Epidermal melanocyte (primary cell): Measurements from ENCODE around the gene TTC34.

Experiments used
- DNase-seq: peaks from one replicate; pipeline ENCODE4 v3.0.0; 2011; ENCODE audit warnings: low spot score; ENCODE audit not compliant: insufficient read length

TTC34 gene

GRCh38 chr1:2606881-2607621 is 194.4 kb downstream of the TTC34 start:
- DNase-seq: no peak

- DNase-seq: no peak
Observed at GRCh38 chr1:2606396-2606880, 195.1 kb downstream of the TTC34 start.

- DNase-seq: no peak
Observed at GRCh38 chr1:2605509-2606395, 195.7 kb downstream of the TTC34 start.

DNA sequence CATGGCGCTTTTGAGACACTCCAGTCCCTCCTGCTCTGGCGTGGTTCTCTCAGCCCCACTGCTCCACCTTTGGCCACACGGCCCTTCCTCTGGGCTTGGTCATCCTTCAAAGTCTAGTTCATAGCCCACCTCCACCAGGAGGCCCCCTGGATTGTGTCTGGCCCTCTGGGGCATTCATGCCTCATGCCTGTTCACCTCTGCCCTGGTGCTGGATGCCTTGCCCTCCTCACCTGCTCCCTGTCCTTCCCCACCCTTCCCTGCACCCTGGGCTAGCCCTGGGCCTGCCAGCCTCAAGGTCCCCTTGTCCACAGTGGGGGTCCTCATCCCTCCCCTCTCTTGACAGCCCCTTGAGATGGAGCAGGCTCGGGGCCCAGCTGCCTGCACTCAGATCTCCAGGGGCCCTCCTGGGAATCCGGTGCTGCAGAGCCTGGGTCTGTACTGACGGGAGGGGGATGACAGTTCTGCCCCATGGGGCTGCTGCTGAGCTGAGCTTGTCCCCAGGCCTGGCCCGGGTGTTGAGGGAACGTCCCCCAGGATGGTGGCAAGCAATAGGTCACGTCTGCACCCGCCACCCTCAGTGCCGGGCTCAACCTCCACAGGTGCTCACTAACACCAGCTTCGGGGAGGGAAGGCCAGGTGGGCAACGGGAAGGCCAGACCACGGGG is 196.5 kb downstream of the TTC34 start:
- no peak for DNase-seq

GRCh38 chr1:2604156-2604843 is 197.2 kb downstream of the TTC34 start:
- DNase-seq: no peak

DNA sequence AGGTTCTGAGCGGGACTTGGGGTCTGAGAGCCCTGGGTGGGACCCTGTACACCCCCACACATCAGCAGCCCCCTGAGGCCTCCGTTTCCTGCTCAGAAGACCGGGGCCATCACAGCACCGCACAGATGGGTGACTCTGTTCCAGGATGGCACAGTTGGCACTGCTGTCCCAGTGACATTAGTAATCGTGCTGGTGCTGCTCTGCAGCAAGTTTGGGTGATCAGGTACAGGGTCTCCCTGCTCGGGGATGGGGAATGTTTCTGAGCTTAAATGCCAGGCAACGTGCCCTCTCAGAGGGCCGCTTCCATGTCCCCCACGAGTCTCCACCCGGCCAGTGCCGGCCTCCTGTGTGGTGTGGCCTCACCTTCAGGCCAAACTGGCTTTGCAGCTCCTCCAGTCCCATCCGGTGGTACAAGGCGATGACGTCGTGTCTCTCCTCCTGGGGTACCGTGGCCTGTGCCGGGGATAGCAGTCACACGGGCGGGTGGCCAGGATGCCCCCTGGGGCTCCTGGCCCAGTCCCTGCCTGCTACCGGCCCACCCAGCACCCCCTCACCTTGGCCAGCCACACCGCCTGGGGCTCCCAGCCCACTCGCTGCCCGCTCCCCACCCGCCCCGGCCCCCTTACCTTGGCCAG is 197.9 kb downstream of the TTC34 start:
- no peak for DNase-seq

- no peak for DNase-seq
Observed at GRCh38 chr1:2602866-2603520, 198.5 kb downstream of the TTC34 start.

DNA sequence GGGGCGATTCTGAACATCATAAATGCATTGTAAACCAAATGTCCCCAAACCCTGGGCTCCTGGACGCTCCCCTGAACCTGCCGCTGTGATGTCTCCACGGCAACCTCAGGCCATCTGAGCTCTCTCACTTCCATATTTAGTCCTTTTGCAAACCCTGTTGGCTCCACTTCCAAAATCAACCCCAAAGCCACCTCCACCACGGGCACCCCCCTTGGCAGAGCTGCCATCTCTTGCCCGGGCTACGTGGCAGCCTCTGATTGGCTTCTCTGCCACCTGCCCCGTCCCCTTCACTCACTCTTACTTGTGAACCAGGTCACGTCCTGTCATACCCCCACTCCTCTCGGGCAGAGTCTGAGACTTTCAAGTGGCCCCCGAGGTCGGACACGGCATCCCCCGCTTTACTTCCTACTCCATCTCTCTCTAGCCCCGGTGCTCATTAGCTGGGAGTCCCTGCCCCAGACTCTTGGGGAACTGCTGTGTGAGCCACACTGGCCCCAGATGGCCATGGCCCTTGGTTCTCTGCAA is 199.1 kb downstream of the TTC34 start:
- no peak for DNase-seq

DNA sequence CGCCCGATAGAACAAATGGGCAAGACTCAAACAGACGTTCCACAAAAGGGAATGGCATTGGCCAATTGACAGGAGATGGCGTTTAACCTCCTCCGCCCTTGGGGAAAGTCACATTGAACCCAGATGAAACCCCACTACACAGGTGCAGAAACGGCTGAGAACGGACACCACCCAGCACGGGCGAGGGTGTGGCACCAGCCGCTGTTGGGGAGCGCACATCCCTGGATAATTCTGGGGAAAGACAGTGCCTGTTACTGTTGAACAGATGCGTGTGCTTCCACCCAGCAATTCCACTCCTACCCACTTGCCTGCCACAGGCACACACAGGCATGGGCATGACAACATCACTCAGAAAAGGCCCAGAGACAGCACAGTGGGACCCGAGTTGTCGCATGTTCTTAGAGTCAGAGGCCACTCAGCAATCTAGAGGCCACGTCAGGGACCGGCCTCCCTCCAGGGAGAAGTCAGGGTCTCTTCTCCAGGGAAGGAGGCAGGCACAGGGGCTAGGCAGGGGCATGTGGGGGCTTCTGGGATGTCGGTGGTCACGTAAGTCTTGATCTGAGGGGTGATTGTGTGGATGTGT is 199.7 kb downstream of the TTC34 start:
- no peak for DNase-seq

GRCh38 chr1:2598329-2598931 is 203.1 kb downstream of the TTC34 start:
- no peak for DNase-seq

DNA sequence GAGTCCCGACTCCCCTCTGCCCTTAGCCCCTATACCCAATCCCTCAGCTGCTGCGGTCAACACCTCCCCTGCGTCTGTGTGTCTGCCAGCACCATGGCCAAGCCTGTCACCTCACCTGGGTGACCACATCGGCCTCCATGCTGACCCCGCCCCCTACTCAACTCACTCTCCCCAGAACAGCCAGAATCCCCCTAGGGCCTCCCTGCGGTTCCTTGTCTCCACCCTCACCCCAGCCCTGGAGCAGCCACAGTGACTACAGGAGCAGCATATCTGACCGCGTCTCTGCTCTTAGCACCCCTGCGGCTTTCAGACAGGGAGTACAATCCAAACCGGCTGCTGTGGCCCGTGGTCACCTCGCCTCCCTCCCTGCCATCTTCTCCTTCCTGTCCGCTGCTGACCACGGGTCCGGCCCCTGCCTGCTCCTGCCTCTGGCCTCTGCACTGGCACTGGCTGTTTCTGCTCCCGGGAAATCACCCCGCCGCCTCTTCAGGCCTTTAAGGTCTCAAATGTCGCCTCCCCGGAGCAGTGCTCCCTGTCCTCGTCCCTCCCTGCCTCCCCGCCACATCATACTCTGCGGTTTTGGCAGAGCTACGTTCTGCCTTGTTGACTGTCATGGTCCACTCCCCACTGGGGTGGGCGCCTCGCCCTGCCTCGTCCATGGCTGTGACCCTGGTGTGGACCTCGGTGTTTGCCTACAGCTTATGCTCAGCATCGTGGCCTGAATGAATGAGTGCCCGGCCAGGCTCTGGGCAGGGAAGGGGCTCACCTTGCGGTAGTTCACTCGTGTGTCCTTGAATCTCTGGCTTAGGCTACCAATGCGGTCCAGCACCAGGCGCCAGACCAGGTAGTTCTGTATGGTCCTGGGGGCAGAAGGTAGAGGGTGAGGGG is 203.8 kb downstream of the TTC34 start:
- DNase-seq: no peak

DNA sequence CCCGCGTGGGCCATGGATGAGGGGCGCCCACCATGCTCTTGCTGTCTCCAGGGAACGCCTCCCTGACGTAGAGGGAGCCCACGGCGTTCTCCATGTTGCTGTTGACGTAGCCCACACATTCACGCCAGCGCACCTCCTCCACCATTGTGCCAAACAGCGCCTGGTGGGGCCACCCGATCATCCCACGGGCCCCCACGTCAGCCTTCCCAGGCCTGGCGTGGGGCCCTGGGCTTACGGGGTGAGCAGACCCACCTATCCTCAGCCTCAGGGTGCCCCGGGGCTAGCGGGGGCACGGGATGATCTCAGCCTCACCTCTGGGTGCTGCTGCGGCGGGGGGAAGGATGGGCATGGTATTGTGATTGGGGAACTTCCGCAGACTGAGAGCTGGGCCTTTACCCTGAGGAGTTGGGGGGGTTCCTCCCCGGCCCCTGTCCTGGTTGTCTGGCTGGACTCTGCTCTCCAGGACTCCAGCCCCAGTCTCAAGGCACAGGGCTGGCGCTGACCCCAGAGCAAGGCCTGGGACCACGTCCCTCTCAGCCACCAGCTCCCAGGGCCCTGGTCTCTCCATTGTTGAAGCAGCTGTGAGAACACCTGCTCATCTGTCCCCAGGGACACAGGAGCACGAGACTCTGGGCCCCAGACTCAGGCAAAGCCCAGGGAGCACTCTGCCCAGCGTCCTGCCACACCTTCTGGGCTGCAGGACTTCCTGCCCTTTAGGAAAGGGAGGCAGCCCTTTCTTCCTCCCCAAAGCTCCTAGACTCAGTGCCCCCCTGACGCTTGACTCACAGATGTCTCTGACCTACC is 204.8 kb downstream of the TTC34 start:
- DNase-seq: no peak

DNA sequence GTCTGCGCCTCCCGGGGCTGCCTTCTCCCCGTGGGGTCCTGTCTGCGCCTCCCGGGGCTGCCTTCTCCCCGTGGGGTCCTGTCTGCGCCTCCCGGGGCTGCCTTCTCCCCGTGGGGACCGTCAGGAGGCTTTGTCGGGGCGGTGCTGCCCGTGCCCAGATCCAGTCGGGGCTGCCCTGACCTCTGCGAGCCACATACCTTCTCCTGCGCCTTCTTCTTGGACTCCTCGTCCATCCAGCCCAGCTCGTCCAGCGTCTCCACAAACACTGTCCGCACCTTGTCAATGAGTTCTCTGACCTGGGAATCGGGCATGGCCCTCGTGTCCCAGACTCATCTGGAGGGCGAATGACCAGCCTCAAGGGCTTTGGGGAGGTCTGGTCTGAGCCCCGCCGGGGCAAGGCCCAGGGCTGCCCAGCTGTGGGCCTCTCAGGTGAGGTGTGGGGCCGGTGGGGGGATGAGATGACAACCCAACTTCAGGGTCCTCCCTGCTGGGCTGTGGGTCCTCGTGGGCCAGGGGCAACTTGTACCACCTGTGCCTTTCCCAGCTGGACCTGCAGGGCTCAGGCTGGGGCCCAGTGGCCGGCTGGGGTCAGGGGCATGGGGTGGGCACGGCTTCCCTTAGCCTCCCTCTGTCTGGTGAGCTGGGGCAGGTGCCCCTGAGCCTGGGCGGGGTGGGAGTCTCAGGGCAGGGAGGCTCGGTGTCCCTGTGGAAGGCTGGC is 205.5 kb downstream of the TTC34 start:
- DNase-seq: no peak

- no peak for DNase-seq
Observed at GRCh38 chr1:2595261-2595811, 206.2 kb downstream of the TTC34 start.

DNA sequence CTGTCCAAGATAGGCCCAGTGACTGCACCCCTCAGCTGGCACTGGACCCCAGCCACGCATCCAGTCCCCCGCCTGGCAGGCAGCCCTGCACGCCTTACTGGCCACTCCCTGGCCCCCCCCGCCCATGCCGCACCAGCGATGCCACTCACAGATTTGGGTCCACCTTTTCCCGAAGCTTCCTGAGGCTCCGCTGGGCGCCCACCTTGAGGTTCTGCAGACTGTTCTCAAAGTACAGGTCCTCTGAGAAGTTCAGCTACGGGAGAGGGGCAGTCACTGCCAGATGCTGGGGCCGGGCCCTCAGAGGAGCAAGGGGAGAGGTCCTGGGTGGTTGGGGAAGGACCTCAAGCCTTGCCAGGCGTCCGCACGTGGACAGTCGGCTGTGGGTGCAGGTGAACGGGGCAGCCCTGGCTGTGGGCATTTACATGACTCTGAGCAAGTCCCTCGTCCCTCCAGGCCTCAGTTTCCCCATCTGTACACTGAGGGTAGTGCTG is 206.8 kb downstream of the TTC34 start:
- DNase-seq: no peak

DNA sequence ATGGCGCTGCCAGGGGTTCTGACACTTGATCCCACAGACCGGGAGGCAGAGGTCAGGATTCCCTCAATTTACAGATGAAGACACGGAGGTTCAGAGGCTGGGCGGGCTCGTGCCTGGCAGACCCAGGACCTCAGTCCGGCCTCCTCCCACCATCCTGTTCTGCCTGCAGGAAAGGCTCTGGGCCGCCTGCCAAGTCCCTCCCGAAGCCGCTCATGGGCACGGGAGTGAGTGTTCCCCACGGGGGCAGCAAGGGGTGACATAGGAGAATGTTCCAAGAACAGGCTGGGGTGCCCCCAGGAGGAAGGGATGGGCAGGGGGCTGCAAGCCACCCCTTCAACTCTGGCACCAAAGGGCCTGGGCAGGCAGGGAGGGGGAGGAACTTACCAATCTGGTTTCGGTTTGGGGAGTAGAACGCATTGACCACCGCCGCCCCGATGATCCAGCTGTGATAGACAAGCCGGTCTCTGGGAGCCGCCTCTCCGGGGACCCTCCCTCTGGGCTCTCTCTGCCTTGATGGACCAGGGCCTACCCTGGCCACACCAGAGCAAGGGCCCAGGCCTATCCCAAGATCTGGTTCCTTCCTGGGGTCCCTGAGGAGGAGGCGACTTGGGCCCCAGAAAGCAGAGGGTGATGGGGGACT is 207.4 kb downstream of the TTC34 start:
- DNase-seq: no peak
